SKM-1 treated with dmso at 0.1 percent for 144 hours (cell line): ENCODE data around the gene IPCEF1.
A peak's percentile ranks its signal among the peaks of the same experiment; 100 is the strongest.
"Not testable (repeated sequence)": the region's sequence is repeated elsewhere in the genome, so short reads cannot be mapped to it uniquely, and the experiment has no call there.

Experiments
- DNase-seq: peaks from one replicate; lab custom pipeline; 2025; ENCODE audit not compliant: unreplicated experiment; lab: John Stamatoyannopoulos, UW

The IPCEF1 gene

DNA sequence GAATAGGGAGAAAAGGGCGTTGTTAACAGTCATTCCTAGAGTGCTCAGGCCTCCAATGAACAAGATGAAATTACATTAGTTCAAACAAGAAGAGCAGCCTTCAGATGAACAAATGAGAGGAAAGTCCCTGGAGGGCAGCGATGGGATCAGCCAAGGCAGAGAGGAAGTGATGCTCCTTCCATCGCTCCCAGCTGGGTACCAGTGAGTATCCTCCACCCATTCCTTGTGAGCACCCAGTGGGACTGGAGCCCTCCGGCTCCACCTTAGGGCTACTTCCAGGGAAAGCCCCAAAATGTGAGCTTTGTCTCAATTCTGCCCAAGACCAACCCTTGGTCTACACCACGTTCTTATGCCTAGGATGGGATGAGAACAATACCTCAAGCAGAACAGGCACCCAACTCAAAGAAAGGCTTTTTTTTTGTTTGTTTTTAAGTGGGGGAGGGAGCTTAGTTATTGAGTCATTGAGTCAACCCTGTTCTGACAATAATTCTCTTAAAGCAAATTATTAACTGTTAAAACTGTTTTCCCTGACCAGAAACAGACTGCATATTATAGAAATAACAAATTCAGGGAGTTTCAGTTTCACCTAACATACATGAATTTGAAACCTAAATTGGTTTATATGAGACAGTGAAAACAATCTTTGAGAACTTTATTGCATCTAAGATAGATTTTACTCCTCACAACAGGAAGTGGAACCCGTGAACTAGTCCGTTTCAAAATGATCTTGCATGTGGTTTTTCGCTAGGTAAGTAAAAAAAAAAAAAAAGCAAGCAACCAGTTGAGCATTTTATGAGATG is 106.9 kb downstream of the IPCEF1 start:
- no peak for DNase-seq

DNA sequence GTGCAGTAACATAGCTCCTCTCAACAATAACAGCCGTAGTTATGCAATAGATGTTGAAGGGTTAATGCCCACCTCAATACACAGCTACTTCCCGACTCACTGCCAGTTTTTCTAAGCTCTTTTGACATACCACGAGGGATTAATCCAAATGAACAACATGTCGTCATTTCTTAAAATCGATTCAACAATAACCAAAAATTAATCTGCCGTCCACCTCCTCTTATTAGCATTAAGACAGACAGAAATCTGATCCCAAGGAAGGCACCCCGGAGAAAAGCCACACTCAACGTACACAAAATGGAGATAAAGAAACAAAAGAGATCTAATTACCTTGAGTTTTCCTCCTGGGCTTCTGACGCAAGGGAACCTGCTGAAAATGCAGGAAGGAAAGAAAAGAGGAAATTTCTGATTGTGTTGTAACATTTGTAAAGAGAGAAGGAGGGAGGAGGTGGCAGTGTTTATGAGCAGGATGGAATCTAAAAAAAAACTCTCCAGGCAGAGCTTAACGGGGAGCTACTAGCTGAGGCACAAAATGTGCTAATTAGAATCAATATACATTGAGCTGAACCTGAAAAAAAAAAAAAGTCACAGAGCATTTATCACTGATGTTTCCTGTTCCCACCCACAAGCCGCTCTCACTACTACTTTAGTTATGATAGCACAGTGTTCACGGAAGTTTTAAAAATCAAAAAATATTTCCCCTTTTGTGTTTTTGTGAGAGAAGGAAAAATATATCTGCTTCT is 109.3 kb downstream of the IPCEF1 start:
- DNase-seq, result peak; percentile 79

DNA sequence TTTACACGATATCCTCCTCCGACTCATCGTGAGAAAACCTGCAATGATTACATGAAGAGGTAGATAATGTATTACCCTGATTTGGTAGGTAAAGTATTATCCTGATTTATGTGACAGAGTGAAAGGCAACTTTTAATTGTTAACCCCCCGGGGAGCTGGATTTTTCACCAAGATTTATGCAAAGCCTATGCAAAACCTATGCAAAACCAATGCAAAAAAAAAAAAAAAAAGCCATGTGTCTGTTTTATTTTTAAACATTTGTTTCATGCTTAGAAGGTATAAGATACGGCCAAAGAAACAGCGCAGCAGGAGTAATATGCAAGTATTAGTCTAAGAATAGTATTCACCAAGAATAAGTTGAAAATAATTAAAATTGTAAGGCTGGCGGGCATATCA is 109.9 kb downstream of the IPCEF1 start:
- no peak for DNase-seq

DNA sequence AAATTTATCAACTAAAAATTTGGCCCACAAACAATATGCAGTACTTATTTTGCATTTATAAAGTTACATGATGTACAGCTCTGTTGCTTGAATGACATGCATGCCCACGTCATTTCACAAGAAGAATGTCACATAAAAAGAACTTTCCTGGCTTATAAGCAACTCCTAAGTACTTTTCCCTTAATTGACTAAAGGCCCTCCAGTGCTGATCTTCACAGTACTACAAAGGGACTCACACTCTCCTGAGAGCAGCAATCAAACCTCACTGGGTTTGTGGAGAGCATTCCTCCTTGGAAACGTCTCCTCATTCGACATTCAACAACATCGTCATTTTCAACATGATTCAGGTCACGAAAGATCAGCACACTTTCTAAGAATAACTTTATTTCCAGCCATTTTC is 111.1 kb downstream of the IPCEF1 start:
- no peak for DNase-seq

DNA sequence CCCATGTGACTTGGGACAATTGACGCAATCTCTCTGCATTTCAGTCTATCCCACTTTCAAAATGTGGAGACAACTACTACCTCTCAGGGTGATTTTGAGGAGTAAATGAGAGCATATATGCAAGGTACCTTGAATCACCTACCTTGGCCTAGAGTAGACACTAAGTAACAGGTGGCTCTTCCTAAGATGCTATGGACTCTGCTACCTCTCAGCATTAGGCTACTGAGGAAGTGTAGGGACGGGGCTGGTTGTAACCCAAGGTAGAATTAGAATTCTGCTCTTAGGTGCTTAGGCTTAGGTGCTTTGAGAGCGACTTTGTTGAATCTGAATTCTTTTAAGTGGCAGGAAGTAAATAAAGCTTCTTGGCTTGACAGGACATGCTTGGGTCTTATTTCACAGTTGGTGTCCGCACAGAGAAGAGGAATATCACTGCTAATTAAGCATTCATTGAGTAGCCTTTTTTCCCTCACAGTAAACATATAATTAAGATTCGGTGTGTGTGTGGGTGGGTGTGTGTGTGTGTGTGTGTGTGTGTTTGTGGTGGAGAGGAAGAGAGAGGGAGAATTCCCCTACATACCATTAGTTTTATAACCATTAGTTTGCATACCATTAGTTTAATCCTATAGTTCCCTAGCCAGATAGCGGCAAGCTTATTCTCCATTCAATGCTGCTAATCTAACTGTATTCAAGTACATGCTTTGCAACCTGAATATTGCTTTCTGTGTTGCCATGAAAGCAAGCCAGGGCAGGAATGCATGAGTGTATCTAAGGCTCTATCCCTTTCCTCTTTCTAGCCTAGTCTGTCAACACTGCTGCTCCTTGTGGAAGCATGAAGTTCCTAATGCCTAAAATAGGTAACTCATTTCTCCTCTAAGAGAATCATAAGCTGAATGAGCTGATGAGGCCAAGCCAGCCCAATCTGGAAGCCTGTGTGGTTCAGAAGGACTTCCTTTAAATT is 112.5 kb downstream of the IPCEF1 start:
- no peak for DNase-seq

DNA sequence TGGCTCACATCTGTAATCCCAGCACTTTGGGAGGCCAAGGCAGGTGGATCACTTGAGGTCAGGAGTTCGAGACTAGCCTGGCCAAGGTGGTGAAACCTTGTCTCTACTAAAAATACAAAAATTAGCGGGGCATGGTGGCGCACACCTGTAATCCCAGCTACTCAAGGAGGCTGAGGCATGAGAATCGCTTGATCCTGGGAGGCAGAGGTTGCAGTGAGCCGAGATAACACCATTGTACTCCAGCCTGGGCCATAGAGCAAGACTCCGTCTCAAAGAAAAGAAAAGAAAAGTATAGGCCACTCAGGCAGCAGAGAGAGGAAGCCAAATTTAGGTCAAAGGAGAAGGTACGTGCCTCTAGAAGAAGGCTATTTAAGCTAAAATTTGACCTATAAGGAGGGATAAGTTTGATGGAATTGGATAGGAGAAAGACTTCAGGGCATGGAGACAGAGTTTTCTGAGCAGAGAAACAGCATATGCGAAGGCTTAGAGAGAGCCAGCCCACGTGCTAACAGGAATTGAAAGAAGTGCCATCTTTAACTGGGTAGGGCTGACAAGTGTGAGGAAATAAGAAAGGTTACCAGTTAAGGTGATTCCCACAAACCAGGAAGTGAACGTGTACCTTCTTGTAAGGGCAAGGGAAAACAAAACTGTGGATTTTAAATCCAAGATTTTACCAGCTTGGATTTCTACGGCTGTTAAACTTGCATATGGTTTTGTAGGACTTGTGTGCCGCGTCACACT is 113.8 kb downstream of the IPCEF1 start:
- DNase-seq, result no peak

DNA sequence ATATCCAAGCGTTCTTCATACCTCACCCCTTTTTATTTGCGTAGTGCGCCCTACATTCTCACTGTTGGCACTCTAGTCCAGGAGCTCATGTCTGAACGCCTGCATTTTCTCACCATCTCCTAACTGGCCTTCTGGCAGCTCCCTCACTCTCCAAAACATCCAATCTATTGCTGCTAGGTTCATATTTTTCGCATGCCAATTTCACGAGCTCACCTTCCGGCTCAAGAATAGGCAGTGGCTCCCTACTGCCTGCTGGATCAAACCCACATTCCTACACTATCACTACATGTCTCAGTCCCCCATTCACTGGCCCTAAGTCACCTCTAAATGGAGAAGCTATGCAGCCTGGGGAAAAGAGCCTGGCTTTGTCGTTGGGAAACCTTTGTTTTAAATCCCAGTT is 115.0 kb downstream of the IPCEF1 start:
- DNase-seq, result no peak

DNA sequence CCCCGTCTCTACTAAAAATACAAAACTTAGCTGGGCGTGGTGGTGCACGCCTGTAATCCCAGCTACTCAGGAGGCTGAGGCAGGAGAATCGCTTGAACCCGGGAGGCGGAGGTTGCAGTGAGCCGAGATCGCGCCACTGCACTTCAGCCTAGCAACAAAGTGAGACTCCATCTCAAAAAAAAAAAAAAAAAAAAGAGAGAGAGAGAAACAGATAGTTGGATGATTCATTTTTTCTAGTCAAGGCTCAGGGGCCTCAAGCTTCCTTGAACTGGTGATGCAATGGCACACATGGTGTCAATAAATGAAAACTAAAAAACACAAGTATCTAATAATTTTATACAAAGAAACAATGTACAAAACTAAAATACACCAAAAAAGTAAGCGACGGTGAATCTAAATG is 115.5 kb downstream of the IPCEF1 start:
- not testable (repeated sequence) for DNase-seq

DNA sequence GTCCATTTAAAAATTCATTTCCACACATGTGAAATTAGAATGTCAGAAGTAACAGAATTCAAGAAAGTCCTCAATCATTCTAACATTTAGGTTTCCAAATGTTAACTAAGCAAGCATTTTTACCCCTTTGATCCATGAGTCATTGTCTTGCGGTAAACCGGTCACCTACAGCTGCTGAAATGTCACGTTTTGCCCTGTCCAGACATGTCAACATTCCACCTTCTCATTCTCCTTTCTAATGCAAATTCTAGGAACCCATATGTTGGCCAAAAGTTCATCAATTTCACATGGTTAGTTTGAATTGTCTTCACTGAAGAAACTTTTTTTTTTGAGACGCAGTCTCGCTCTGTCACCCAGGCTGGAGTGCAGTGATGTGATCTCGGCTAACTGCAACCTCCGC is 117.2 kb downstream of the IPCEF1 start:
- DNase-seq, result no peak

DNA sequence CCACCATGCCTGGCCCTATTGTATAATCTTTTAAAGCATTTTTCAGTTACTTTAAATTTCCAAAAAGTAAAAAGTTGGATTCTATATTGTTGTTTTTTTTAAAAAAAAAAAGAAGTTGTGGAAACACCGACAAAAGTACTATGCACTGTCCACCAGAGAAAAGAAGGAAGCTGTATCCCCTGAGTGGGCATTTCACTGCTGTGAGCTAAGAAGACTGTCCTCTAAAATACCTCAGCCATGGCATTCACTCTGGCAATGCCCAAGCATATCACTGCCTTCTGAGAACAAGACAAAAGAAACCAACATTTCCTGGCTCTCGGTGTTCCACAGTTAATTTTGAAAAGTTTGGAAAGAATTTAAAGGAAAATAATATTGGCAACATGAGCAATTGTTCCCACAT is 117.8 kb downstream of the IPCEF1 start:
- DNase-seq, result no peak

DNA sequence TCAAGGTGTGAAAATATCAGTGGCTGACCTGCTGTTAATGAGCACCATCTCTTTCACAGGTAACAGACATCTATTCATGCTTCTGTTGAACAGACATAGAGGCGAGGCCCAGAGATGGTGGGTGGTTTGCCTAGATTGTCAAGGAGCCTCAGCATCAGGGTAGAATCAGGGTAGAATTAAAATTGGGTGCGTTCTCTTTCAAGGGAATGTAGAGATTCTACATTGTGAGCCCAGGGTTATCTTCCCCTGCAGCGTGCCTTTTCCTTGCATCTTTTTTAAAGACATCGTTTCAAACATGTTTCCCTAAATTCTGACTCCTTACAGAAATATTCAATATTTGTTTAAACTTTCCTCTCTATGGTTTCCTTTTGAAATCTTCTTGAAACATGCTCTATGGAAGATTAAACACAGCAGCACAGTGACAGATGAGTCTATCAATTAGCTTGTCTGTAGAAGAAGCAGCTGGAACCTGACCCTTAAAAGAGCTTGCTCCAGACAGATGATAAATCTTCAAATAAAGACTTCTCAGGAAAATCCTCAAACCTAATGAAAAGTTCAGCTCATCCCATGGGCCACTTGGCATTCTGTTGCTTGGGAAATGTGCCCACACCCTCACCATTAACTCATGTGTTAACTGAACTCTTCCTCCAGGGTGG is 119.8 kb downstream of the IPCEF1 start:
- DNase-seq, result no peak

DNA sequence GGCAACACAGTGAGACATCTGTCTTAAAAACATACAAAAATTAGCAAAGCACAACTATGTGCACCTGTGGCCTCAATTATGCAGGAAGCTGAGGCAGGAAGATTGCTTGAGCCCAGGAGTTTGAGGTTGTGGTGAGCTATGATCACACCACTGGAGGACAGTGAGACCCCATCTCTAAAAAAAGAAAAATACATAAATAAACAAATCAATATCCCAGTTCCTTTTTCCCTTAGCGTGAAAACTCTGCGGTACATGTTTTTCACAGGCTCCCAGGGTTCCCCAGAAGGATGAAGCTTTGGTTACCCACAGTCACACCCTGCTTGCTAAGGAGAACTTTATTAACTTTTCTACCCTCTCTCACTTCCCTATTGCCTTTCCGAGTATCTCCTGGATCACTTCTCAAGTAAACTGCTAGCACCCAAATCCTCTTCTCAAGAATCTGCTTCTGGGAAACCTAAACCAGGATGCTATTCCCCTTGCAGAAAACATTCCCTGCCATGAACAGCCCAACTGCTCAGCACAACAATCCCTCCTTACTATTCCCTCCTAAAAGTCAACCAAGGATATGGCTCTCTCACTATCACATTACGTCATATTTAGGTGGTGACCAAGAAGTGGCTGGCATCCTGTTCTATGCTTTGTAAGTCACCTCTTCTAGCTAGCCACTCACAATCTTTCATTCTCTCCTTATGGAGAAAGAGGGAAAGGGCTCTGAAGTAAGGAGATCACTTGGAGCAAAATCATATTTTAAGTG is 122.4 kb downstream of the IPCEF1 start:
- DNase-seq, result peak; percentile 73

DNA sequence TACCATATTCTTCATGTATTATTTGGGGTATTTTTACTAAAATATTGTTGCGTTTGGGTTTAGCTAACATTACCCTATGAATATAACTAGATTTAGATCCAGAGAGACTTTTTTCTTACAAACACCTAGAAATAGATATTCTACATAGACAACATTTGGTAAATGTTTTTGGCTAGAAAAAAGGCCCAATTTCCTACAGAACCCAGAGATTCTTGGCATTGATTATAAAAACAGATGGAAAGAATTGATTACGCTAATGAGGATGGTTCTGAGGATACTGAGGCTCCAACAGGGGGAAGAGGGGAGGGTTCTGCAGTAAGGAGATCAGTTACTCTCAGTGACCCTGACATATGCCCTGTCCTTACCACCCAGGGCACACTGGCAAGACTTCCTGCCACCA is 123.2 kb downstream of the IPCEF1 start:
- no peak for DNase-seq

DNA sequence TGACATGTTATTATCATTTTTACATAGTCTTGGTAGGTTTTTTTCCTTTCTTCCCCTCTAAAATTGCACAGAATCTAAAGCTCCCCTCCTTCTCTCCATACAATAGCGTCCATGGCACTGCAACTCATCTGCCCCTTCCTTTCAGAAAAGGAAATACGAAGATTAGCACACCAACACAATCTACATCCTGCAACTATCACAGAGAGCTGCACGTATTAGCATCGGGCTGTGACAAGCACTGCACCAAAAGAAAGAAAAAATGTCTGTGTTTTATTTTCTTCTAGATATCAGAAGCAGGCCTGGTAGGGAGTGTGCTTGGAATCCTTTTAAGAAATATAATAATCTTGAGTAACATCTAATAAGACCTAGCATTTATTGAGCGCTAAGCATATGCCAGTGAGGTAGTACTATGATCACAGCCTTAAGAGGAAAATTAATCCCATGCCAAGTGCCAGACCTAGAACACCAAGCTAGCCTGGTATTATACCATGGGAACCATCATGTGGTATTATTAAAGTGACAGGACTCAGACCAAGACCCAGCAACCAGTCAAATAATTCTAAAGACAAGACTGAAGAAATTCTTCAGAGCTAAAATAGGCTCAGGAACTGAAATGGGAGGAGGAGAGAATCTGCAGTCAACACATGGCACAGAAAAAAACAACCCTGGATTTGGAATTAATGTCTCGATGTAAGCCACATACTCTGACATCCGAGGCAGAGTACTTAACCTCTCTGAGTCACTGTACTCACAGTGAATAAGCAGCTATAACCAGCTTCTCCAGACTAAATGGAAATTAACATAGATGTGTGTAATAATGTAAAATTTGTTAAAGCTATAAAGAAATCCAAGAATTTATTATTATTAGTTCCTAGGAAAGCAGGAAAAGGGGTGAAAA is 124.3 kb downstream of the IPCEF1 start:
- no peak for DNase-seq

DNA sequence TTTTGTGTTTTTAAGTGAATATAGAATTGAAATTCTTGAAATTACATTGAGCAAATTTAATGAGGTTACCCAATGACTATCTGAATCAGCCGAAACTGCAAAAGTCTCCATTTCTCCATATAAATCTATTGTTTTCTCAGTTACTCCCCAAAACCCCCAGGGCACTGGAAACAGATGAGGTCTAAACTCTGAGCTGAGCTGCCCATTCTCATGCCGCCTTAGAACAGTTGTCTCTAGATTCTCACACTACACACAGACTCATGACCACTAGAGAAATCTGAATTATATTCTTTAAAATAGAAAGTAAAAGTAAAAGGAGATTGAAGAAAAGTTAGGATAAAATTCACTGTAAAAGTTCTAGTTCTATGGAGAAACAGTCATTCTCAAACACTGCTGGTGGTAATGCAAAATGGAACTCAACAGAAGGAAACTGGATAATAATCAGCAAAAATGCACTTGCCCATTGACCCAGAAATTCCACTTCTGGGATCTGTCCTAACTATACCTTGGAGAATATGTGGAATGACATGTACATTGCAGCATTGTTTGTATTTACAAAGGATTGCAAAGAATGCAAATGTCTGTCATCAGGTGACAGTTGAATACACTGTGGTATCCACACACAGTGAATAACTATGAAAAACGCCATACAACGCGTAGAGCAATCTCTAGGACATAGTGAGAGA is 125.5 kb downstream of the IPCEF1 start:
- no peak for DNase-seq

DNA sequence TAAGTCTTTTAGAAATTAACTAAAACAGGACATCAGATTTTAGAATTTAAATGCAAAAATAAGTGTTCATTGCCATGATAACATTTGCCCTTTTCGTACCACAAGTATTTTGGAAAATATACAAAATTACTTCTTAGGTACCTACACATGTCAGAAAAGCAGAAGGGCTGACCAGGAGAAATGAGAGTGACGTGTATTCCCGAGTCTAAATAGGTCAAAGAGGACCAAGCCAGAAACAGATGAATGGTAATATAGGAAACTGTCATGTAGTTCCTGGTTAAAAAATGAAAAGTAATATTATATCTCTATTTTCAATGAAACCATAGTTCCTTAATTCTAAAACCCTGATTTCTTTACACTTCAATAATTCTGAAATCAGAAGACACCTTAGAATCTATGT is 126.2 kb downstream of the IPCEF1 start:
- no peak for DNase-seq

DNA sequence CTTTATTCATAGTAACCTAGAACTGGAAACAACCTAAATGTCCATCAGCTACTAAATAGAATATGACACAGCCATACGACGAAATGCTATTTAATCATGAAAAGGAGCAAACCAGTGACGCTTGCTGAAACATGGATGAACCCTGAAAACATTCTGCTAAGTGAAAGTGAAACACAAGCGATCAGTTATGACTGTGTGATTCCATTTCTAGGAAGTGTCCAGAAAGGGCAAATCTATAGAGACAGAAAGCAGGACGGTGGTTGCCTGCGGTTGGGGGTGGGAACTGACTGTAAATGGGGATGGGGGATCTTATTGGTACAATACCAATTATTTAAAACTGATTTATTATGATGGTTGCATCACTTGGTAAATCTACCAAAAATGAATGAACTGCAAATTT is 126.8 kb downstream of the IPCEF1 start:
- DNase-seq, result no peak

DNA sequence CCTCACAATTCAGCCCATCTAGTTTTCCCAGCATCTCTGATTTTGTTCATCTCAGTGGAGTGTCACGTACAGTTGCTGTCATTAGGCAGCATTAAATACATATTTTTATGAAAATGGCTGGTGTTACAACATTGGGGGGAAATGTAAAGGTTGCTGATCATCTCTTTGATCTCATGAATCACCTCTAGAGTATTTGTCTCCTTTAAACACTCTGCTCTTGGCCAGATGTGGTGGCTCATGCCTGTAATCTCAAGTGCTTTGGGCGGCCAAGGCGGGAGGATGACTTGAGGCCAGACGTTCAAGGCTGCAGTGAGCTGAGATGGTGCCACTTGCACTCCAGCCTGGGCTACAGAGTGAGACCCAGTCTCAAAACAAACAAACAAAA is 128.1 kb downstream of the IPCEF1 start:
- no peak for DNase-seq
